OCI-LY7 (cell line): ENCODE results near the gene RTCA. TPM values are rescaled to one million over a fixed set of nuclear protein-coding genes. Genes with fewer than 3 reads are reported as not detected.

ENCODE experiments used
- BruUV-seq: library from RNA; stranded (reverse); fragments of 400-500 nt; replicated peaks from 2 replicates; lab custom pipeline; 2021; lab: Mats Ljungman, UMichigan
- CTCF ChIA-PET: fragments of 300-600 bp; sonication (Branson Sonifier 250); formaldehyde crosslinking; loops from one replicate; lab custom pipeline; 2022; ENCODE audit warnings: antibody characterized with exemption; ENCODE audit not compliant: unreplicated experiment; lab: Charles Lee
- POLR2A ChIA-PET: fragments of 300-600 bp; sonication (Branson Sonifier 250); formaldehyde crosslinking; loops from one replicate; lab custom pipeline; 2022; ENCODE audit warnings: antibody characterized with exemption; lab: Charles Lee
- DNase-seq: peaks from one replicate; pipeline ENCODE4 v3.0.0-alpha.2; 2015; ENCODE audit warnings: low spot score
- H2AFZ ChIP-seq: fragments of 200-600 bp; sonication (generic), shearing (Covaris generic); 2 replicates; pipeline ENCODE4 v1.6.1; 2014; ENCODE audit warnings: mild to moderate bottlenecking, antibody characterized with exemption, low read length, moderate library complexity
- H3K27ac ChIP-seq: fragments of 200-600 bp; sonication (generic); 2 replicates; pipeline ENCODE4 v1.5.1; 2014; ENCODE audit warnings: mixed run types, low read depth, mild to moderate bottlenecking, moderate library complexity, low read length, inconsistent platforms; ENCODE audit not compliant: poor library complexity, severe bottlenecking
- H3K36me3 ChIP-seq: fragments of 200-600 bp; sonication (generic); 2 replicates; pipeline ENCODE4 v1.6.1; 2014; ENCODE audit warnings: mild to moderate bottlenecking, antibody characterized with exemption, low read length, moderate library complexity, mixed read lengths; ENCODE audit not compliant: insufficient read depth
- H3K4me1 ChIP-seq: fragments of 200-600 bp; sonication (generic); 2 replicates; pipeline ENCODE4 v1.5.1; 2014; ENCODE audit warnings: mild to moderate bottlenecking, low read length; ENCODE audit not compliant: insufficient read depth, poor library complexity, severe bottlenecking
- H3K4me2 ChIP-seq: fragments of 200-600 bp; sonication (generic); 2 replicates; pipeline ENCODE4 v1.6.1; 2014; ENCODE audit warnings: mild to moderate bottlenecking, low read length
- H3K4me3 ChIP-seq: fragments of 200-600 bp; sonication (generic); 2 replicates; pipeline ENCODE4 v1.5.1; 2014; ENCODE audit warnings: mild to moderate bottlenecking, low read depth, low read length; ENCODE audit not compliant: poor library complexity, severe bottlenecking
- H3K79me2 ChIP-seq: fragments of 200-600 bp; sonication (generic); 2 replicates; pipeline ENCODE4 v1.6.1; 2016; ENCODE audit warnings: low read depth, mild to moderate bottlenecking, low read length, moderate library complexity, mixed read lengths; ENCODE audit not compliant: insufficient read depth
- H3K9me2 ChIP-seq: fragments of 200-600 bp; sonication (generic); 2 replicates; pipeline ENCODE4 v1.6.1; 2016; ENCODE audit warnings: mild to moderate bottlenecking, low read length, mixed read lengths; ENCODE audit not compliant: insufficient read depth
- H3K9me3 ChIP-seq: fragments of 200-600 bp; sonication (generic); 2 replicates; pipeline ENCODE4 v1.6.1; 2014; ENCODE audit warnings: mild to moderate bottlenecking, mixed run types, low read length, mixed read lengths
- H4K20me1 ChIP-seq: fragments of 200-600 bp; sonication (generic); 2 replicates; pipeline ENCODE4 v1.6.1; 2014; ENCODE audit warnings: mild to moderate bottlenecking, antibody characterized with exemption, low read length, moderate library complexity, mixed read lengths; ENCODE audit not compliant: insufficient read depth
- EZH2phosphoT487 ChIP-seq: fragments of 200-600 bp; sonication (generic); IDR thresholded peaks from 2 replicates; pipeline ENCODE4 v1.6.1; 2018; ENCODE audit warnings: low read depth, borderline replicate concordance, mild to moderate bottlenecking, mixed run types, antibody characterized with exemption, low read length, moderate library complexity, mixed read lengths
- intact Hi-C: fragments of 100-400 bp; cut with micrococcal nuclease; formaldehyde crosslinking; loops from one replicate; pipeline ENCODE4 v1.10.0; 2022; ENCODE audit not compliant: unreplicated experiment
- total RNA-seq, 2 experiments: library from RNA; depleted of rRNA in 1 of 2; stranded (reverse); fragments of >200 nt in 1 of 2; shearing (Covaris generic) in 1 of 2; gene quantifications; 2 replicates each; pipeline ENCODE4 v1.2.3, GENCODE V29; 2014 to 2022
- TF ChIP-seq, protein P1 (sequence below): fragments of 200-600 bp; sonication (generic); conservative IDR thresholded peaks from 2 replicates; pipeline ENCODE4 v1.5.1; 2014; ENCODE audit warnings: mild to moderate bottlenecking, antibody characterized with exemption, low read length, moderate library complexity, mixed read lengths

Gene RTCA
- total RNA-seq, 2 experiments from 2014 or later, result 25.9 to 42.7 TPM

DNA sequence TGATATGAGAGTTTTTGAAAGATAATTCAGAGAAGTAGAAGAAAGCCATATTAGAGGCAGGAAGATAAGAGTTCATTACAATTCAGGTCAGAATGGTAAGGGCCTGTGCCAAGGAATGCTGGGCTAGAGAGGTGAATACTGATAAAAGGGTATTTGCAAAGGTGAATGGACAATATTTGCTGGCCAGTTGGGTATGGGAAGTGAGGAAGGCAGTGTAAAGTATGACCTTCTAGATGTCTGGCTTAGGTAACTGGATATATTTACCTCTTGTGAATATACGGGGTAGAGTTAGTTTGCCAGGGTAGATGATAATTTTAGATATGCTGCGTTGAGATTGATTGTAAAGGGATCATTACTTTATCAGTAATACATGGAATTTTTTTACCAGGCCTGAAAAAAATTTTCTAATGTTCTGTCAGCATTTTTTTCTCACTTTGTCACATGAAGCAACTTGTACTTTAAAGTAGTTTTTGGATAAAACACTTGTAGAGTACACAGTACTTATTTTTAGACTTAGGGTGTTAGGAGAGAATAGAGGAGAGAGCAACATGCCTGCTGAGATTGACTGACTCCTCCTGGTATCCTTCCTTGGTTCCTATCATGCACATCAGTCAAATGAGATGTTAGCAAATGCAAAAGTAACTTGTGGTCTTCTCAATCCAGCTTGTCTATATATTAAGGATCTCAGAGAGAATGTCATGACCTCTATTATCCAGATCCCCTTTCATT lies 14.1 kb downstream of the RTCA start:
- BruUV-seq, result no TSS peak
- CTCF ChIA-PET, result no interaction called here
- POLR2A ChIA-PET, result interaction anchor here (0.6 kb wide), 1 partner anchor 300 kb away, joined by 3 read pairs; no protein-coding TSS in a partner anchor

DNA sequence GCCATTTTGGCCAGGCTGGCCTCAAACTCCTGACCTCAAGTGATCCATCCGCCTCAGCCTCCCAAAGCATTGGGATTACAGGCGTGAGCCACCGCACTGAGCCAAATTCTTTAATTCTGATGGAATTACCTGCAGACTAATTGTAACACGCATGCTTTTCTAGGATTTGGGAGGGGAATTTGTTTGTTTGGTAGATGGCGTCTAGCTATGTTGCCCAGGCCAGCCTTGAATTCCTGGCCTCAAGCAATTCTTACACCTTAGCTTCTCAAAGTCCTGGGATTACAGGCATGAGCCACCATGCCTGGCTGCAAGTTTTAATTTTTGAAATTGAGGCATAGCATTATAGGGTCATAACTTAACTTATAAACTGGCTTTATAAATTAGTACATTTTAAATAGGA lies 18.6 kb downstream of the RTCA start:
- no peak for TF ChIP-seq EZH2phosphoT487
- TF ChIP-seq, protein P1, sequence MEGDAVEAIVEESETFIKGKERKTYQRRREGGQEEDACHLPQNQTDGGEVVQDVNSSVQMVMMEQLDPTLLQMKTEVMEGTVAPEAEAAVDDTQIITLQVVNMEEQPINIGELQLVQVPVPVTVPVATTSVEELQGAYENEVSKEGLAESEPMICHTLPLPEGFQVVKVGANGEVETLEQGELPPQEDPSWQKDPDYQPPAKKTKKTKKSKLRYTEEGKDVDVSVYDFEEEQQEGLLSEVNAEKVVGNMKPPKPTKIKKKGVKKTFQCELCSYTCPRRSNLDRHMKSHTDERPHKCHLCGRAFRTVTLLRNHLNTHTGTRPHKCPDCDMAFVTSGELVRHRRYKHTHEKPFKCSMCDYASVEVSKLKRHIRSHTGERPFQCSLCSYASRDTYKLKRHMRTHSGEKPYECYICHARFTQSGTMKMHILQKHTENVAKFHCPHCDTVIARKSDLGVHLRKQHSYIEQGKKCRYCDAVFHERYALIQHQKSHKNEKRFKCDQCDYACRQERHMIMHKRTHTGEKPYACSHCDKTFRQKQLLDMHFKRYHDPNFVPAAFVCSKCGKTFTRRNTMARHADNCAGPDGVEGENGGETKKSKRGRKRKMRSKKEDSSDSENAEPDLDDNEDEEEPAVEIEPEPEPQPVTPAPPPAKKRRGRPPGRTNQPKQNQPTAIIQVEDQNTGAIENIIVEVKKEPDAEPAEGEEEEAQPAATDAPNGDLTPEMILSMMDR, result no peak
- intact Hi-C loops, result loop anchor here (10.0 kb wide), 1 partner anchor 170 kb away; no protein-coding TSS in a partner anchor
- POLR2A ChIA-PET, result interaction anchor here (0.6 kb wide), 1 partner anchor 15 kb away, joined by 4 read pairs; no protein-coding TSS in a partner anchor
- Histone ChIP-seq H3K4me2 (no peak overlapping the region), H3K36me3 (peaks cover 95% of the 10 kb centered on the region), H4K20me1 (no peaks in the 10 kb centered on the region), H3K9me3 (no peaks in the 10 kb centered on the region), H2AFZ (no peak overlapping the region), H3K79me2 (no peaks in the 10 kb centered on the region), H3K4me1 (no peaks in the 10 kb centered on the region), H3K4me3 (no peak overlapping the region), H3K9me2 (no peaks in the 10 kb centered on the region), H3K27ac (no peak overlapping the region)
- BruUV-seq, result no TSS peak
- CTCF ChIA-PET, result no interaction called here
- DNase-seq, result no peak

More for the DNA sequence above, 14.1 kb downstream of the RTCA start:
- Histone ChIP-seq H3K9me2 (no peaks in the 10 kb centered on the region), H2AFZ (no peak overlapping the region), H3K9me3 (no peaks in the 10 kb centered on the region), H3K4me2 (no peak overlapping the region), H3K79me2 (no peaks in the 10 kb centered on the region), H3K4me3 (no peak overlapping the region), H4K20me1 (no peaks in the 10 kb centered on the region), H3K27ac (no peak overlapping the region), H3K36me3 (peaks cover 95% of the 10 kb centered on the region), H3K4me1 (no peaks in the 10 kb centered on the region)
- no peak for TF ChIP-seq EZH2phosphoT487
- TF ChIP-seq, protein P1, result no peak
- intact Hi-C loops, result loop anchor here (10.0 kb wide), 1 partner anchor 175 kb away; no protein-coding TSS in a partner anchor
- DNase-seq, result no peak

DNA sequence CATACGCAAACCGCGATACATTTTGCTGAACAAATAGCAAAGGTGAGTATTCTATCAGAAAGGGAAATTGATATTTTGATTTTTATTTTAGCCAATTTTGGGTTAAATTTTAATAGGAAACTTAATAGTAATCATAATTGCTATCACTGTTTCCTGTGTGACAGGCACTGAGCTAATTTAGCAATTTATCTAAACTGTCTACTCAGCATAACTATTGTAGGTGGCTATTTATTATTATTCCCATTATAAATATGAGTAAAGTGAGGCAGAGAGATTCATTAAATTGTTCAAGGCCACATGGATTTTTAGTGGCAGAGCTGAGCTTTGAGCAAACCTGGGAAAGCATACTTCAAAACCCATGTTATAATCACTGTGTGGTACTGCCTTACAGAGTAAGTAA lies 21.1 kb downstream of the RTCA start:
- no peak overlapping the region for H3K27ac ChIP-seq
- BruUV-seq, result no TSS peak
- peaks cover 94% of the 10 kb centered on the region for H3K36me3 ChIP-seq
- no peaks in the 10 kb centered on the region for H4K20me1 ChIP-seq
- H3K4me2 ChIP-seq, result no peak overlapping the region
- H3K9me2 ChIP-seq, result no peaks in the 10 kb centered on the region
- H3K4me1 ChIP-seq, result no peaks in the 10 kb centered on the region
- POLR2A ChIA-PET, result interaction anchor here (0.7 to 1.7 kb wide), 7 partner anchors 9 to 314 kb away, joined by 3 to 5 read pairs (median 3); no protein-coding TSS in a partner anchor
- intact Hi-C loops, result loop anchor here (10.0 kb wide), 1 partner anchor 168 kb away; no protein-coding TSS in a partner anchor
- no peaks in the 10 kb centered on the region for H3K79me2 ChIP-seq
- H3K4me3 ChIP-seq, result no peak overlapping the region
- TF ChIP-seq, protein P1, result no peak
- no peak for TF ChIP-seq EZH2phosphoT487
- no peaks in the 10 kb centered on the region for H3K9me3 ChIP-seq
- DNase-seq, result no peak
- CTCF ChIA-PET, result interaction anchor here (0.6 to 1.0 kb wide), 2 partner anchors 14 to 118 kb away, joined by 3 to 4 read pairs; no protein-coding TSS in a partner anchor
- H2AFZ ChIP-seq, result no peak overlapping the region
